ENCODE measurements around the gene FBXL19. TPM values are rescaled to one million over a fixed set of nuclear protein-coding genes. Genes with fewer than 3 reads are reported as not detected.

FBXL19 gene
- total and polyA plus RNA-seq, 2 of the 13 experiments (the other 11 are each of a cell fraction or from before 2014, with no cell fraction given) = 6.0 to 13.7 TPM

DNA sequence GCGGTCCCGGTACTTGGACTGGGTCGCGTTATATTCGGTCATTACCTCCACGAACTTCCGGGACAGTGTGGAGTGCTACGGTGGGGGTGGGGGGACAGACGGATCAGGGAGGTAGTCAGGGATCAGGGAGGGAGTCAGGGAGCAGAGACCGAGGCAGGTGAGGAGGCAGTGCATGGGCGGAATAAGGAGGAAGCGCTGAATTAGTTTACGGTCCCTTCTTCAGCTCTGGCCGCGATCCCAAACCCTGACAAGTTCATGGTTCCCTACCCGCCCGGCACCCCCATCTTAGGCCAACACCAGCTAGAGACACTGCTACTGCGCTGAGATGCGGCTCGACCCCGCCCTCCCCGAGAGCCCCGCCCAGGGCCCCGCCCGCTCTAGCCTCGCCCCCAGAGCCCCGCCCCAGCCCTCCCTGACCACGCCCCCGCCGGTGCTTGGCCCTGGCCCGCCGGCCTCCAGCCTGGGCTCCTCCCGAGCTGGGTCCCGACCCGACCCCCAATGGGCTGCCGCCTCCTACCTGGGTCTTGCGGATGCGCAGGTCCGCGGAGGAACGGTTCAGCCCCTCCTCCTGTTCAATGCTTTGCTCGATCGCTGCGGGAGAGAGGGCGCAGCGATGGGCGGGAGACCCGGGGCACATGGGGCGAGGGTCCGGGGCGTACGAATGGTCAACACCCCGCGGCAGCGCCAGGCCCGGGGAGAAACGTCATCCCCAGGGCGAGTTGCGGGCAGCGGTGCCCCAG, 73.8 kb downstream of the FBXL19 start (continued):
- TF ChIP-seq, protein P1, sequence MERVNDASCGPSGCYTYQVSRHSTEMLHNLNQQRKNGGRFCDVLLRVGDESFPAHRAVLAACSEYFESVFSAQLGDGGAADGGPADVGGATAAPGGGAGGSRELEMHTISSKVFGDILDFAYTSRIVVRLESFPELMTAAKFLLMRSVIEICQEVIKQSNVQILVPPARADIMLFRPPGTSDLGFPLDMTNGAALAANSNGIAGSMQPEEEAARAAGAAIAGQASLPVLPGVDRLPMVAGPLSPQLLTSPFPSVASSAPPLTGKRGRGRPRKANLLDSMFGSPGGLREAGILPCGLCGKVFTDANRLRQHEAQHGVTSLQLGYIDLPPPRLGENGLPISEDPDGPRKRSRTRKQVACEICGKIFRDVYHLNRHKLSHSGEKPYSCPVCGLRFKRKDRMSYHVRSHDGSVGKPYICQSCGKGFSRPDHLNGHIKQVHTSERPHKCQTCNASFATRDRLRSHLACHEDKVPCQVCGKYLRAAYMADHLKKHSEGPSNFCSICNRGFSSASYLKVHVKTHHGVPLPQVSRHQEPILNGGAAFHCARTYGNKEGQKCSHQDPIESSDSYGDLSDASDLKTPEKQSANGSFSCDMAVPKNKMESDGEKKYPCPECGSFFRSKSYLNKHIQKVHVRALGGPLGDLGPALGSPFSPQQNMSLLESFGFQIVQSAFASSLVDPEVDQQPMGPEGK (CRISPR knock-in tag; IDR thresholded peaks at IDR 0.05) = peak; percentile 94
- TF ChIP-seq ZNF143 (CRISPR knock-in tag; IDR thresholded peaks at IDR 0.05) = no peak
- TF ChIP-seq RARG (CRISPR knock-in tag; IDR thresholded peaks at IDR 0.05; ENCODE audit: low read depth) = no peak
- peak; percentile 42; the same call in 1 of the 2 replicates for TF ChIP-seq HOXA3 (CRISPR knock-in tag; IDR thresholded peaks at IDR 0.05)
- TF ChIP-seq, protein P2, sequence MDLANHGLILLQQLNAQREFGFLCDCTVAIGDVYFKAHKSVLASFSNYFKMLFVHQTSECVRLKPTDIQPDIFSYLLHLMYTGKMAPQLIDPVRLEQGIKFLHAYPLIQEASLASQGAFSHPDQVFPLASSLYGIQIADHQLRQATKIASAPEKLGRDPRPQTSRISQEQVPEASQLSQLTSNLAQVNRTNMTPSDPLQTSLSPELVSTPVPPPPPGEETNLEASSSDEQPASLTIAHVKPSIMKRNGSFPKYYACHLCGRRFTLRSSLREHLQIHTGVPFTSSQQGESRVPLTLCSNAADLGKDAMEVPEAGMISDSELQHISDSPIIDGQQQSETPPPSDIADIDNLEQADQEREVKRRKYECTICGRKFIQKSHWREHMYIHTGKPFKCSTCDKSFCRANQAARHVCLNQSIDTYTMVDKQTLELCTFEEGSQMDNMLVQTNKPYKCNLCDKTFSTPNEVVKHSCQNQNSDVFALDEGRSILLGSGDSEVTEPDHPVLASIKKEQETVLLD (CRISPR knock-in tag; IDR thresholded peaks at IDR 0.05; ENCODE audit: low read depth) = peak; percentile 58; the same call in 1 of the 2 replicates
- no peak for TF ChIP-seq FOXK2 (IDR thresholded peaks at IDR 0.05)
- peak; percentile 87; the same call in 1 of the 2 replicates for TF ChIP-seq ZNF326 (CRISPR knock-in tag; IDR thresholded peaks at IDR 0.05; ENCODE audit: borderline replicate concordance)
- peak; percentile 88 for TF ChIP-seq JARID2 (CRISPR knock-in tag; IDR thresholded peaks at IDR 0.05; ENCODE audit: insufficient replicate concordance)
- TF ChIP-seq ZNF530 (CRISPR knock-in tag; IDR thresholded peaks at IDR 0.05; ENCODE audit: low read depth) = no peak
- TF ChIP-seq, protein P3, sequence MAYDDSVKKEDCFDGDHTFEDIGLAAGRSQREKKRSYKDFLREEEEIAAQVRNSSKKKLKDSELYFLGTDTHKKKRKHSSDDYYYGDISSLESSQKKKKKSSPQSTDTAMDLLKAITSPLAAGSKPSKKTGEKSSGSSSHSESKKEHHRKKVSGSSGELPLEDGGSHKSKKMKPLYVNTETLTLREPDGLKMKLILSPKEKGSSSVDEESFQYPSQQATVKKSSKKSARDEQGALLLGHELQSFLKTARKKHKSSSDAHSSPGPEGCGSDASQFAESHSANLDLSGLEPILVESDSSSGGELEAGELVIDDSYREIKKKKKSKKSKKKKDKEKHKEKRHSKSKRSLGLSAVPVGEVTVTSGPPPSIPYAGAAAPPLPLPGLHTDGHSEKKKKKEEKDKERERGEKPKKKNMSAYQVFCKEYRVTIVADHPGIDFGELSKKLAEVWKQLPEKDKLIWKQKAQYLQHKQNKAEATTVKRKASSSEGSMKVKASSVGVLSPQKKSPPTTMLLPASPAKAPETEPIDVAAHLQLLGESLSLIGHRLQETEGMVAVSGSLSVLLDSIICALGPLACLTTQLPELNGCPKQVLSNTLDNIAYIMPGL (CRISPR knock-in tag; IDR thresholded peaks at IDR 0.05; ENCODE audit: borderline replicate concordance in 1 of 2, low read depth in 1 of 2) = peak in 1 of 2 experiments; percentile 43; a peak in 1 of 4 replicates
- TF ChIP-seq ZZZ3 (CRISPR knock-in tag; IDR thresholded peaks at IDR 0.05; ENCODE audit: borderline replicate concordance) = peak; percentile 80
- TF ChIP-seq, protein P4, sequence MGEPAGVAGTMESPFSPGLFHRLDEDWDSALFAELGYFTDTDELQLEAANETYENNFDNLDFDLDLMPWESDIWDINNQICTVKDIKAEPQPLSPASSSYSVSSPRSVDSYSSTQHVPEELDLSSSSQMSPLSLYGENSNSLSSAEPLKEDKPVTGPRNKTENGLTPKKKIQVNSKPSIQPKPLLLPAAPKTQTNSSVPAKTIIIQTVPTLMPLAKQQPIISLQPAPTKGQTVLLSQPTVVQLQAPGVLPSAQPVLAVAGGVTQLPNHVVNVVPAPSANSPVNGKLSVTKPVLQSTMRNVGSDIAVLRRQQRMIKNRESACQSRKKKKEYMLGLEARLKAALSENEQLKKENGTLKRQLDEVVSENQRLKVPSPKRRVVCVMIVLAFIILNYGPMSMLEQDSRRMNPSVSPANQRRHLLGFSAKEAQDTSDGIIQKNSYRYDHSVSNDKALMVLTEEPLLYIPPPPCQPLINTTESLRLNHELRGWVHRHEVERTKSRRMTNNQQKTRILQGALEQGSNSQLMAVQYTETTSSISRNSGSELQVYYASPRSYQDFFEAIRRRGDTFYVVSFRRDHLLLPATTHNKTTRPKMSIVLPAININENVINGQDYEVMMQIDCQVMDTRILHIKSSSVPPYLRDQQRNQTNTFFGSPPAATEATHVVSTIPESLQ (CRISPR knock-in tag; conservative IDR thresholded peaks at IDR 0.05) = 0 out of 2 replicates have a peak, but pooled peaks have one; percentile 39
- no peak for TF ChIP-seq RFXANK (CRISPR knock-in tag; IDR thresholded peaks at IDR 0.05)
- TF ChIP-seq HOXD1 (CRISPR knock-in tag; IDR thresholded peaks at IDR 0.05) = peak; percentile 89
- no peak for TF ChIP-seq ZBTB1 (CRISPR knock-in tag; IDR thresholded peaks at IDR 0.05; ENCODE audit: borderline replicate concordance)
- TF ChIP-seq POLR2G (IDR thresholded peaks at IDR 0.05; ENCODE audit: low read depth, low read length) = peak; percentile 78
- peak; percentile 25; the same call in 1 of the 2 replicates for TF ChIP-seq ZNF317 (CRISPR knock-in tag; IDR thresholded peaks at IDR 0.05)
- peak; percentile 78 for TF ChIP-seq MED8 (CRISPR knock-in tag; IDR thresholded peaks at IDR 0.05; ENCODE audit: insufficient replicate concordance)
- TF ChIP-seq, protein P5, sequence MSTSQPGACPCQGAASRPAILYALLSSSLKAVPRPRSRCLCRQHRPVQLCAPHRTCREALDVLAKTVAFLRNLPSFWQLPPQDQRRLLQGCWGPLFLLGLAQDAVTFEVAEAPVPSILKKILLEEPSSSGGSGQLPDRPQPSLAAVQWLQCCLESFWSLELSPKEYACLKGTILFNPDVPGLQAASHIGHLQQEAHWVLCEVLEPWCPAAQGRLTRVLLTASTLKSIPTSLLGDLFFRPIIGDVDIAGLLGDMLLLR (CRISPR knock-in tag; IDR thresholded peaks at IDR 0.05) = 0 out of 2 replicates have a peak, but pooled peaks have one; percentile 2
- TF ChIP-seq SP2 (CRISPR knock-in tag; IDR thresholded peaks at IDR 0.05) = no peak
- peak; percentile 18 for TF ChIP-seq MEIS1 (CRISPR knock-in tag; IDR thresholded peaks at IDR 0.05; ENCODE audit: borderline replicate concordance)
- peak; percentile 74 for TF ChIP-seq ZNF768 (CRISPR knock-in tag; IDR thresholded peaks at IDR 0.05)

Data from HepG2 (cell line).